ENCODE results near the gene NOS1AP.
"Not testable (repeated sequence)": the region's sequence is repeated elsewhere in the genome, so short reads cannot be mapped to it uniquely, and the experiment has no call there.

NOS1AP gene

GRCh38 chr1:162056579-162056978 lies 12.9 kb upstream of the NOS1AP start:
- DNase-seq (ENCODE audit: low read depth in 2 of 3, low spot score in 2 of 3) = no peak

- no peak for DNase-seq (ENCODE audit: low read depth in 2 of 3, low spot score in 2 of 3)
Measured at GRCh38 chr1:162059721-162060120, 9.8 kb upstream of the NOS1AP start.

GRCh38 chr1:162060314-162060713 lies 9.2 kb upstream of the NOS1AP start:
- DNase-seq (ENCODE audit: low read depth in 2 of 3, low spot score in 2 of 3) = no peak

GRCh38 chr1:162062542-162063015 lies 6.9 kb upstream of the NOS1AP start:
- DNase-seq (ENCODE audit: low read depth in 2 of 3, low spot score in 2 of 3) = no peak

- DNase-seq (ENCODE audit: low read depth in 2 of 3, low spot score in 2 of 3) = no peak
Measured at GRCh38 chr1:162065016-162065415, 4.5 kb upstream of the NOS1AP start.

- not testable (repeated sequence) for DNase-seq (ENCODE audit: low read depth in 2 of 3, low spot score in 2 of 3)
Measured at GRCh38 chr1:162066836-162067235, 2.7 kb upstream of the NOS1AP start.

GRCh38 chr1:162067466-162067865 lies 2.0 kb upstream of the NOS1AP start:
- no peak for DNase-seq (ENCODE audit: low read depth in 2 of 3, low spot score in 2 of 3)

- no peak for DNase-seq (ENCODE audit: low read depth in 2 of 3, low spot score in 2 of 3)
Measured at GRCh38 chr1:162068301-162068700, 1.2 kb upstream of the NOS1AP start.

- no peak for DNase-seq (ENCODE audit: low read depth in 2 of 3, low spot score in 2 of 3)
Measured at GRCh38 chr1:162070094-162070748, 730 bp downstream of the NOS1AP start.

- DNase-seq (ENCODE audit: low read depth in 2 of 3, low spot score in 2 of 3) = no peak
Measured at GRCh38 chr1:162070825-162071224, 1.3 kb downstream of the NOS1AP start.

GRCh38 chr1:162072740-162073139 lies 3.2 kb downstream of the NOS1AP start:
- no peak for DNase-seq (ENCODE audit: low read depth in 2 of 3, low spot score in 2 of 3)

GRCh38 chr1:162074276-162075005 lies 5.0 kb downstream of the NOS1AP start:
- DNase-seq (ENCODE audit: low read depth in 2 of 3, low spot score in 2 of 3) = no peak

GRCh38 chr1:162075862-162076261 lies 6.4 kb downstream of the NOS1AP start:
- DNase-seq (ENCODE audit: low read depth in 2 of 3, low spot score in 2 of 3) = no peak

- no peak for DNase-seq (ENCODE audit: low read depth in 2 of 3, low spot score in 2 of 3)
Measured at GRCh38 chr1:162077648-162078299, 8.3 kb downstream of the NOS1AP start.

- no peak for DNase-seq (ENCODE audit: low read depth in 2 of 3, low spot score in 2 of 3)
Measured at GRCh38 chr1:162079030-162079429, 9.5 kb downstream of the NOS1AP start.

- DNase-seq (ENCODE audit: low read depth in 2 of 3, low spot score in 2 of 3) = no peak
Measured at GRCh38 chr1:162080472-162081015, 11.1 kb downstream of the NOS1AP start.

GRCh38 chr1:162081316-162081715 lies 11.8 kb downstream of the NOS1AP start:
- no peak for DNase-seq (ENCODE audit: low read depth in 2 of 3, low spot score in 2 of 3)

GRCh38 chr1:162082080-162082479 lies 12.6 kb downstream of the NOS1AP start:
- not testable (repeated sequence) for DNase-seq (ENCODE audit: low read depth in 2 of 3, low spot score in 2 of 3)

- DNase-seq (ENCODE audit: low read depth in 2 of 3, low spot score in 2 of 3) = no peak
Measured at GRCh38 chr1:162083273-162083672, 13.8 kb downstream of the NOS1AP start.

- DNase-seq (ENCODE audit: low read depth in 2 of 3, low spot score in 2 of 3) = no peak
Measured at GRCh38 chr1:162085991-162086390, 16.5 kb downstream of the NOS1AP start.

- no peak for DNase-seq (ENCODE audit: low read depth in 2 of 3, low spot score in 2 of 3)
Measured at GRCh38 chr1:162087111-162087510, 17.6 kb downstream of the NOS1AP start.

GRCh38 chr1:162087574-162087973 lies 18.1 kb downstream of the NOS1AP start:
- DNase-seq (ENCODE audit: low read depth in 2 of 3, low spot score in 2 of 3) = no peak

All from activated CD8-positive, alpha-beta memory T cell treated with anti-CD3 and anti-CD28 coated beads for 48 hours (primary cell).